HG03095 (cell line): ENCODE data around the gene ANKH.
"Not testable (repeated sequence)": the region's sequence is repeated elsewhere in the genome, so short reads cannot be mapped to it uniquely, and the experiment has no call there.

Source experiments
- ATAC-seq: cut with Tn5 transposase; IDR thresholded peaks from one replicate; pipeline ENCODE4 v1.9.1; 2021; ENCODE audit warnings: moderate library complexity; ENCODE audit not compliant: unreplicated experiment

ANKH gene

GRCh38 chr5:14830210-14831005 lies 41.2 kb downstream of the ANKH start:
- ATAC-seq: no peak

GRCh38 chr5:14829396-14829795 lies 42.2 kb downstream of the ANKH start:
- ATAC-seq: no peak

GRCh38 chr5:14826714-14827113 lies 44.9 kb downstream of the ANKH start:
- ATAC-seq: no peak

- no peak for ATAC-seq
These were observed 45.6 kb downstream of the ANKH start for GRCh38 chr5:14825977-14826376.

GRCh38 chr5:14824499-14824898 lies 47.1 kb downstream of the ANKH start:
- no peak for ATAC-seq

- no peak for ATAC-seq
These were observed 50.3 kb downstream of the ANKH start for GRCh38 chr5:14821100-14821845.

GRCh38 chr5:14818931-14819790 lies 52.4 kb downstream of the ANKH start:
- no peak for ATAC-seq

GRCh38 chr5:14817762-14818136 lies 53.8 kb downstream of the ANKH start:
- ATAC-seq: not testable (repeated sequence)

GRCh38 chr5:14816999-14817761 lies 54.4 kb downstream of the ANKH start:
- ATAC-seq: no peak

GRCh38 chr5:14816374-14816998 lies 55.1 kb downstream of the ANKH start:
- no peak for ATAC-seq

- ATAC-seq: no peak
These were observed 57.8 kb downstream of the ANKH start for GRCh38 chr5:14813747-14814146.

GRCh38 chr5:14812166-14812565 lies 59.4 kb downstream of the ANKH start:
- ATAC-seq: no peak

- no peak for ATAC-seq
These were observed 60.5 kb downstream of the ANKH start for GRCh38 chr5:14810928-14811572.

GRCh38 chr5:14810282-14810681 lies 61.3 kb downstream of the ANKH start:
- no peak for ATAC-seq

- ATAC-seq: peak; percentile 98
These were observed 62.0 kb downstream of the ANKH start for GRCh38 chr5:14809369-14810155.

- ATAC-seq: no peak
These were observed 64.1 kb downstream of the ANKH start for GRCh38 chr5:14807471-14807870.

GRCh38 chr5:14806456-14806855 lies 65.1 kb downstream of the ANKH start:
- ATAC-seq: no peak

GRCh38 chr5:14802541-14802940 lies 69.0 kb downstream of the ANKH start:
- ATAC-seq: no peak

- no peak for ATAC-seq
These were observed 69.8 kb downstream of the ANKH start for GRCh38 chr5:14801792-14802191.
